Stimulated activated CD4-positive, alpha-beta T cell treated with anti-CD3 and anti-CD28 coated beads, Interleukin-1b, Interleukin-23, amount 100 ng/mL, for 4 hours (primary cell): ENCODE results near the gene MXI1.
"Not testable (repeated sequence)": the region's sequence is repeated elsewhere in the genome, so short reads cannot be mapped to it uniquely, and the experiment has no call there.

Source experiments
- DNase-seq, 2 donors: peaks; one replicate each; pipeline ENCODE4 v3.0.0-alpha.2; 2020; ENCODE audit warnings: low read depth in 2 of 2

Gene MXI1

DNA sequence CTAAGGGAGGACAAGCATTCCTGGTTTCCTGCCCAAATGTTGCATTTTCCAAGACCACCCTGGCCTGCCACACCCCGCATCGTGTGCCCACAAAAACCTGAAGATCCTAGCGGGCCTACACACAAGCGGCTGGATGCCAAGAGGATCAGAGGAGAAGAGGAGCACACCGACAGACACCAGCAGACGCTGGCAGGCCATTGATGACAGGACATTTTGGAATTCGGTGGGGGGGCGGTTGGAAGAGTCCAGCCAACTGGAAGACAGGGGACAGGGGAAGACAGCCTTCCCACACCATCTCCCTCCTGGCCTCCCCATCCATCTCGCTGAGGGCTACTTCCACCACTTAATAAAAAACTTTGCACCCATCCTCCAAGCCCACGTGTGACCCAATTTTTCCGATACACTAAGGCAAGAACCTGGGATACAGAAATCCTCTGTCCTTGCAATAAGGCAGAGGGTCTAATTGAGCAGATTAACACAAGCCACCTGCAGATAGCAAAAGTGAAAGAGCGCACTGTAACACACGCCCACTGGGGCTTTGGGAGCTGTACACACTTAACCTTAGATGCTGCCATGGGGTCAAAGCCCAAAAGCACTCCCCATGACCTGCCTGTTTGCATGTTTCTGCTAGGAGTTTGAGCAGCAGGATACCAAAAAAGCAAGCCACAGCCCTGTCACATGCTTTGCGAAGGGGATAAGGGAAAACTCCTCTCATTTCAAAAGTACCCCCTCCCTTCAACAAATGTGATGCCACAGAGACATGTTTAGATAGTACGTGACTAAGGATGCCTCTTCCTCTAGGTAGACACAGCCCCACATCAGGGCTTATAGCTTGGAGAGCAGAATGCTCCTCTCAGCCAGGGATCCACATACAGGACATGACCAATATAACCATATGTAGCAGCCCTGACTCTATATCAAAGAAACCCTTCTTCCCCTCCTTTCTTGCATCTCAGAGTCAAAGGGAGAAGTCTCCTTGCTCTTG is 110.8 kb downstream of the MXI1 start:
- DNase-seq = no peak

DNA sequence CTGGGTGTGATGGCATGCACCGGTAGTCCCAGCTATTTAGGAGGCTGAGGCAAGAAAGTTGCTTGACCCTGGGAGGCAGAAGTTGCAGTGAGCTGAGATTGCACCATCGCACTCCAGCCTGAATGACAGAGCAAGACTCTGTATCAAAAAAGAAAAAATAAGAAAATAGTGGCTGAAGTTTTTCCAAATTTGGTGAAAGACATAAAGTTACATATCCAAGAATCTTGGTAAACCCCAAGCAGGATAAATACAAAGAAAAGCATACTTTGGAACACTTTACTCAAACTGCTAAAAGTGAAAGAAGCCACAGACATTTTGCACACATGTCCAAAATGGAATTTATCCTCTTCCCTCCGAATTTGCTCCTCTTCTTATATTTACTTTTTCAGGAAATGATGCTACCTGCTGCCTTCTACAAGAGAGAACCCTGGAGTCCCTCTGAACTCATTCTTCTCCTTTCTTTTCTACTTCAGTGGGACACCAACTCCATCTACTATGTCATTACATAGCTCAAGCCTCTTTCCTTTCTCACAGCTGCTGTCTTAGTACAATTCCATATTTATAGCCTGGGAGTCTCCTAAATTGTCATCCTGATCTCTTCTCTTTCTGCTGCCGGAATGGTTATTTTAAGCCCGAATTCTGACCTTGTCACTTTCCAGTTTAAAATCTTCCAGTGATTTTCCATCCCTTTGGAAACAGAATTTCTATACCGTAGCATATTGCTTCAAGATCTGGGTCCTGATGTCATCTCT is 114.6 kb downstream of the MXI1 start:
- no peak for DNase-seq

DNA sequence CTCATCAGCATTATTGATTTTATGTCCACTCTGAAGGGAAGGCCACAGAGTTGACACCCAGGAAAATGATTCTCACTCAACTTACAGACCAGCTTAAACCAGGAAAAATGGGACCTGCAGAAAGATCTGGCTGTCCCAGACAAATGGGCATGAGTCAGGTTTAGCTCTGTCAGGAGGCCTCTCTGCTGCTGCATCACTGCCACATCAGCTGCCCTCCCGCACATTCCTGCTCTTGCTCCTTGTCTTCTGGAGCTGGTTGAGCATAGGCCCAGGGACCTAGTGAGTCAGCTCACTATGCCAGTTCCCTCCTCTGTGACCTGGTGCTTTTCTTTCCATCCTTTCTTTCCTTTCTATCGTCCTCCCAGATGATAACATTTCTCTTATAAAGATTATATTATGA is 116.1 kb downstream of the MXI1 start:
- no peak for DNase-seq

DNA sequence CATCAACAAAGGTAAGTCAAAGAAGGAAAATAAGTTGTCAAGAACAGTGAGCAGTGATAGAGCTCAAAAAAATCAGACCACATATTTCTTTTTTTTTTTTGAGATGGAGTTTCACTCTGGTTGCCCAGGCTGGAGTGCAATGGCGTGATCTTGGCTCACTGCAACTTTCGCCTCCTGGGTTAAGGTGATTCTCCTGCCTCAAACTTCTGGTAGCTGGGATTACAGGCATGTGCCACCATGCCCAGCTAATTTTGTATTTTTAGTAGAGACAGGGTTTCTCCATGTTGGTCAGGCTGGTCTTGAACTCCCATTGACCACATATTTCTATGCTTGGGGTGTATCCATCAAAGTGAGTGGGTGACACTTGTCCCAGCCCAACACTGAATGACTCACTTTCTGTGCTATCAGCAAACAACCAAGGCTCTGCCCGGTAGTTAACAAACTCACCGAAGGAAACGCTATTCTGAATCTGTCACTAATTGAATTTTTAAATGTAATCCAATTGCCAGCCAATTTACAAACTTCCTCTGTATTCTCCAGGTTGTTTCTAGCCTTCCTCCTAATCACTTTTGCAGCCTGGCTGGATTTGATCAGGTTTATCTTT is 116.9 kb downstream of the MXI1 start:
- no peak for DNase-seq

DNA sequence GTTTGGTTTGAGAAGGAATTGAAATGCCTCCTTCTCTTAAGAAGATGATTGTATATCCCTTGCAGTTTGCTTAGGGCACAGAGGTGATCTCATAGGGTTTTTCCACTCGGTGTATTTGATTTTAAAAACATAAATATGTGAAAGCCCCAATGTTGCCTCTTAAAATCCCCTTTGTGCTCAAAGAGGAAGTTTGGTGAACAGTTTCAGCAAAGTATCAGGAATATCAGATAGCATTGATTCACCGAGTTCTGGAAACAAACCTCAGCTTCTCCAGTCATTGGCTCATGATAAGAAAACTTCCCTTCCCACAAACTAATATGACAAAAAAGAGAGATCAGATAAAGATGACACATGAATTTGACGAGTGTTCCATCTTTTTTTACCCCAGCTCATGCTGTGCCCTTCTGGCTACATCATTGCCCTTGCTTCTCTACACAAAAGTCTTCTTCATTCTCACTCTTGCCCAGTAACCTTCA is 117.4 kb downstream of the MXI1 start:
- no peak for DNase-seq

DNA sequence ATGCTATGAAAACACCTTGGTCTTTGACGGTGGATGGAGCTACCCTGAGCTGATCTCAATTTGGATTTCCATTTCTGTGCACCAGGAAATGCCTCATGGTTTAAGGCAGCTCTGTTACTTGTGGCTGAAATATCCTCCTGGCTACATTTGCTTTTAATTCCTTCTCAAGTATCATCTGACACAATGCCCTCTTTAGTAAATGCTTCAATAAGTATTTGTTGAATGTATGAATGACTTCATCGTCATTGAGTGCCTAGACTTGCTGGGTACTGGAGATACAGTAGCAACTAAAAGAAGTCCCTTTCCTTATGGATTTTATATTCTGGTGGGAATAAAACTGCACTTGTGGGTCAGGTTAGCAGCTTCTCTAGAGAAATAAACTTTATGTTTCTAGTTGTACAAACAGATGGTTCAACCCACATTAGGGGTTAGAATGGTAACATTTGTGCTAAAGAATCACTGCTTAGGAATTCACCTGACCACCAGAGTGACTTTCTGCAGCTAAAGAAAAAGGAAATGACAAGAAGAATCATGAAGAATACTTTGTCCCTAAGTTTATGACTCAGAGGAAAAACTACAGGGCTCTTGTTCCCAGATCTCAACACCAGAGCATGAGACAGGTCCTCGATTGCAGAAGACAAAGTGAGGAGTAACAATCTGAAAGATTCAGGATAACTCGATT is 119.1 kb downstream of the MXI1 start:
- no peak for DNase-seq

DNA sequence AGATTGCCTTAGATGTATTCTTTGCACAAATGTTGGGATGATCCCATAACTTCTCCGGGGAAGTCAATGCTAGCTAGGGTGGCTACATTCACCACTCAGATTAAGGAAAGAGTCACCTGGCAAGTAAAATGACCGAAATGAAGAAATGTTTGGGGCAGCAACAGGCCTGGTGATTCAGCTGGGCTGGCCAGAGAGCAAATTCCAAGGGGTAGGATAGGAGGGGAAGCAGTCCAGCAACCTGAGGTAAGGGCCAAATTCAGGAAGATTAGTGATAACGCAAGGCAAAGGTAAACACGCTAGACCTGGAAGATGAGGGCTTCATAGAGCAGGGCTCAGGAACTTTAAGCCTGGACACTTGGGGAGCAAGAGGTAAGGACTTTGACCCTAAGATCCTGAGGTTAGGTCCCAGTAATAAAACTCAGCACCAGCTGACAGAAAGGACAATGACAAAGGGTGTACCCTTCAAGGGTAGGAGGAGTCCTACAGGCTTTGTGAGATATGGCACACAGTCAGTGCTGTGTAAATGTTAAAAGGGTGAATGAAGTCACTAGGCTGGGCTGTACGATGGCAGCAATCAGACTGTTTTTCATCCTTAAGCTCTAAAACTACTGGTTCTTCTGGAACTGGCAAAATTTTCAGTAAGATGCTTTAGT is 120.0 kb downstream of the MXI1 start:
- DNase-seq = no peak

DNA sequence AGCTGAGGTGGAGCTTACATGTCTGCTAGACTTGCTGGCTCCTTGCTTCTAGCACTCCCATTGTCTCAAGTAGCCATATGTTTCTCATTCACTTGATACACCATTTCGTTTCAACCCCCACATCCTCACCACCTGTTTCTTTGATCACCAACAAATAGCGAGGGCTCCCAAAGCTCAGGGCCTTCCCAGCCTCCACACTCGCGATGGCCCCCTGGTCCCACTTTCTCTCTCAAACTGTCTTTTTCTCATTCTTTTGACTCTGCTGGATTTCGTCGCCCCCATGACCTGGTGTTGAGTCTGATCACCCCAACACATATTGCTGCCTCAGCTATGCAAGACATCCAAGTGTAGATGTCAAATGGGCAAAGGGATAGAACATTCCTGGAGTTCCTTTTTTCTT is 123.3 kb downstream of the MXI1 start:
- no peak for DNase-seq

DNA sequence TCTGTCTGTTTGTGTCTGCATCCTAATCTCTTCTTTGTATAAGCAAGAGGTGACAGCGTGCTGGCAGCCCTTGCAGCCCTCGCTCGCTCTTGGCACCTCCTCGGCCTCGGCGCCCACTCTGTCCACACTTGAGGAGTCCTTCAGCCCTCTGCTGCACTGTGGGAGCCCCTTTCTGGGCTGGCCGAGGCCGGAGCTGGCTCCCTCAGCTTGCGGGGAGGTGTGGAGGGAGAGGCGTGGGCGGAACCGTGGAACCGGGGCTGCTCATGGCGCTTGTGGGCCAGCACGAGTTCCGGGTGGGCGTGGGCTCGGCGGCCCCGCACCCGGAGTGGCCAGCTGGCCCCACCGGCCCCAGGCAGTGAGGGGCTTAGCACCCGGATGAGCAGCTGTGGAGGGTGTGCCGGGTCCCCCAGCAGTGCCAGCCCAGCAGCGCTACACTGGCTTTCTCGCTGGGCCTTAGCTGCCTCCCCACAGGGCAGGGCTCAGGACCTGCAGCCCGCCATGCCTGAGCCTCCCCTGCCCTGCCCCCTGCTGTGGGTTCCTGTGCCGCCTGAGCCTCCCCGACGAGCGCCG is 123.9 kb downstream of the MXI1 start:
- not testable (repeated sequence) for DNase-seq

DNA sequence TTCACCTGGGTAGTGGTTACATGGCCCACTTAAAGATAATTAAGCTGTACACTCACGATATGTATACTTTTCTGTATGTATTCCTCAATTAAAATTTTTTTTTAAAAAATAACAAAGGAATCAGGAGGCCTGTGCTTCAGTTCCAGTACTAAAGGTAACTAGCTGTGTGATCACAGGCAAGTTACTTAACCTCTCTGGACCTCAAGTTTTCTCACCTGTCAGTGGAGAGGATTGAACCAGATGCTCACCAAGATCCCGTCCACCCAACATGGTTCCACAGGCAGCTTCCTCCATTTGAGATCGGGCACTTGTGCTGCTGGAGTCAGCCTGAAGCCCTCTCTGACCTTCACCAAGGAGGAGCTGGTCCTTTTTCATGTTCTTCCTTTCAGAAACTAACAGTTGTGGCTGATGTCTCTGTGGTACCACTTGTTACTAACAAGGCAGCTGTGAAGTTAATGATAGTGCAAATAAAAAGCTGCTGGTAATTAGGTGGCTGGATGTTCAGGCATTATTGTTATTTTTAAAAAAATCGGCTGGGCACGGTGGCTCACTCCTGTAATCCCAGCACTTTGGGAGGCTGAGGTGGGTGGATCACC is 126.8 kb downstream of the MXI1 start:
- no peak for DNase-seq

DNA sequence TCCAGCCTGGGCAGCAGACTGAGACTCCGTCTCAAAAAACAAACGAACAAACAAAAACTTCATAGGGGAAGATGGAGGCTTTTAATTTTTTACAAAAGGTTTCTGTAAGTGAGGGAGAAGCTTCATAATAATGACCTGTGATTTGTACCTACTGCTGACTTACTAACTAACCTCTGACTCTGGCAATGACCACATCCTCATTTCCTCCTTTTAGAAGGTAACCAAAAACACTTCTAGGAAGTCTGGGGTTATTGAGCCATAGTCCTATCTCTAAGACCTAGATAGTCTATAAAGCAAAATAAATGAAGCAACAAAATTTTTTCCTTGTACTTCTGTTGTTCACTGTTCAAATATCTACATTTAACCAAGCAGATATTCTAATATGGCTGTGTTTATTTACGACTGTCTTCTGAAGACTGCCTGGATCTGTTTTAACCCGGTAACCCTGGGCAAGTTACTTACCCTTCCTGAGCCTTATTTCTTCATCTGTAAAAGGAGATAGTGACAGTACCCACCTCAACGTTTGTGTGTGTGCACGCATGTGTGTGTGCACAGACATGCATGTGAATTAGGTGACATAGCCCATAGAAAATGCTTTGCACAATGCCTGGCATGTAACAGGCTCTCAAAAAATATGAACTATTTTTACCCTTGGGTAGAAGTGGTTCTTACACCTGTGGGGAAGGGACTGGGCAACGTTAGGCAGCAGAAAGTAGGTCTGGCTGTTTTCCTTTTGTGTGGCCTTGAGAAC is 128.1 kb downstream of the MXI1 start:
- no peak for DNase-seq

DNA sequence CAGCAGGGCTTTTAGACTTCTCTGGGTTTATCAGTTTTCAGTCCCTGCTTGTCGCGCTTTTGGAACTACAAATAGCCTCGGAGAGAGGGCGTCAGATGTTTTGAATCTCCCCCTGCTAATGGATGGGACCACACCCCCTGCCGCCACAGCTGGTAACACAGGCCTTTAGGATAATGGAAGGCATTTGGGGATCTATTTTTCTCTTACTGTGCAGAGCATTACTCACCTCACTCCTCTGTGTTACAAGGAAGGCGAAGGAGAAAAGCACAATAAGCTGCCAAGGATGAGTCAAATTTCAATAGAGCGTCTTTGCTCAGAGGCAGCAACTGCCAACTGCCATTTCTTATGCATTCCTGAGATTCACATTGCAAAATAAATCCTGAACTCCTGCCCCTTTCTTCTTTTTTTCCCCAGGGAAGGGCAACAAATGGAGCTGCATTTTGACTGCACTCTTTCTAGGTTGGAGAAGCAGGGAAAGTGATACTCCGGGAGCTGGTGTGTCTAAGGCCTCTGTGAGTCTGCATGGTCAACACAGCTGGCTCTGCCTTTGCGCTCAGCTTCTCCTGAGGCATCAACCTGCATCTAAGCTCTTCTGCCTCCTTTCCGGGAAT is 128.8 kb downstream of the MXI1 start:
- DNase-seq = no peak
